GM12864 (cell line): ENCODE measurements around the gene MTSS2.

ENCODE experiments used
- DNase-seq: peaks from one replicate; pipeline ENCODE4 v3.0.0-alpha.2; 2011; ENCODE audit warnings: low read depth
- H3K4me3 ChIP-seq: 2 replicates; pipeline ENCODE4 v1.5.1; 2011; ENCODE audit warnings: mild to moderate bottlenecking, low read depth, low read length, control low read depth
- CTCF ChIP-seq: IDR thresholded peaks from 2 replicates; pipeline ENCODE4 v1.5.1; 2011; ENCODE audit warnings: low read depth, mild to moderate bottlenecking, moderate library complexity, low read length, control low read depth, inconsistent platforms; ENCODE audit errors: missing control alignments

MTSS2 gene

GRCh38 chr16:70656065-70656711, 29.7 kb downstream of the MTSS2 start:
- DNase-seq, result no peak
- TF ChIP-seq CTCF, result no peak
- H3K4me3 ChIP-seq, result no peak overlapping the region

GRCh38 chr16:70653809-70654771, 31.8 kb downstream of the MTSS2 start:
- H3K4me3 ChIP-seq, result no peak overlapping the region
- peak; percentile 78 for TF ChIP-seq CTCF

GRCh38 chr16:70653406-70653805, 32.4 kb downstream of the MTSS2 start:
- no peak for TF ChIP-seq CTCF
- no peak for DNase-seq
- no peak overlapping the region for H3K4me3 ChIP-seq

More at GRCh38 chr16:70653809-70654771, 31.8 kb downstream of the MTSS2 start:
- DNase-seq, result peak; percentile 35

GRCh38 chr16:70652322-70652721, 33.5 kb downstream of the MTSS2 start:
- TF ChIP-seq CTCF, result no peak
- no peak overlapping the region for H3K4me3 ChIP-seq
- no peak for DNase-seq

- no peak overlapping the region for H3K4me3 ChIP-seq
- no peak for TF ChIP-seq CTCF
- DNase-seq, result no peak
Measured at GRCh38 chr16:70651524-70651923, 34.3 kb downstream of the MTSS2 start.

- H3K4me3 ChIP-seq, result no peak overlapping the region
- TF ChIP-seq CTCF, result no peak
- DNase-seq, result no peak
Measured at GRCh38 chr16:70650216-70650615, 35.6 kb downstream of the MTSS2 start.
